GM18867 (cell line): ENCODE results near the gene TCHP.
A peak's percentile ranks its signal among the peaks of the same experiment; 100 is the strongest.
"Not testable (repeated sequence)": the region's sequence is repeated elsewhere in the genome, so short reads cannot be mapped to it uniquely, and the experiment has no call there.

Experiments used
- ATAC-seq: cut with Tn5 transposase; IDR thresholded peaks from one replicate; pipeline ENCODE4 v1.9.1; 2021; ENCODE audit warnings: mild to moderate bottlenecking, moderate library complexity; ENCODE audit not compliant: unreplicated experiment

TCHP gene

DNA sequence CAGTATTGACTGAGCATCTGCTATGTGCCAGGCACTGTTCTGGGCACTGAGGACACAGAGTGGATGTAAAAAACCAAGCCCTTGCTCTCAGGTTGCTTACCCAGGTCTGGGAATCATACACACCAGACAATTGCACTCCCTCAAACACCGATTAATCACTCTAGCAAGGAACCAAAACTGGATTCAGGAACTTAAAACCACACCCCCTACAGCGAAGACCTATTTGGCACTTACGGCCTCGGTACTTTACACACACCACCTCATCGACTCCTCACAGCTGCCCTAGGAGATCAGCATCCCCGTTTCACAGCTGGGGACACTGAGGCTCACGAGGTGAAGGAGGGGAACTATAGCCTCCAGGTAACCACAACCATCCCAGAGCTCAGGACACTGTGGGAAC is 21.3 kb upstream of the TCHP start:
- no peak for ATAC-seq

DNA sequence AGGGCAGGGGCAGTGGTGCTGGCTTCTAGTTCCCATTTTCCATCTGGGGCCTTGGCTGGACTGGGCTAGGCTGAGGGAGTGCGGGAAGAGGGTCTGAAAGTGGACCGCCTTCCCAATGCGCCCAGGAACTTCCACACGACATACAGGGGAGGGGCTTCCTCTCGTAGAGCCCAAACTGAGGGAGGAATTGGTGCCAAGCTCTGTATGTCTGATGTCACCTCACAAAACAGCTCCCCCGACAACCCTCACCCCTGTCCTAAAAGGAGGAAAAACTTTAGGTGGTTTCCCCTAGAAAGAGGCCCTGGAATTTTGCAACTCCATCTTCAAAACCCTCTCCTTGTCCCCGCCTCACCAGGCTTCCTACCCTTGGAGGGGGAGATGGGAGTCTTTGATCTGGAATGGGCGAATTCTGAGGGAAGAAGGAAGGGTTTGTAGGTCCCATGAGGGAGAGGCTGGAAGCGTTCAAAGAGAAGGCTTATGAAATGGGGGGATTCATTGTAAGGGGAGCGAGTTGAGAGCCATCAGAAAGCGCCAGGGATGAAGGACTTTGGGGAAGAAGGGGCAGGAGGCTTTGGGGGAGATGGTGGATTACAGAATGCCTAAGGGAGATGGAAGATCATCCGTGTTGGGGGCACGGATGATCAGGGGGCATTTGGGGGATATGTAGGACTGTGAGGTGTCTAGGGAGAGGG is 20.6 kb upstream of the TCHP start:
- no peak for ATAC-seq

DNA sequence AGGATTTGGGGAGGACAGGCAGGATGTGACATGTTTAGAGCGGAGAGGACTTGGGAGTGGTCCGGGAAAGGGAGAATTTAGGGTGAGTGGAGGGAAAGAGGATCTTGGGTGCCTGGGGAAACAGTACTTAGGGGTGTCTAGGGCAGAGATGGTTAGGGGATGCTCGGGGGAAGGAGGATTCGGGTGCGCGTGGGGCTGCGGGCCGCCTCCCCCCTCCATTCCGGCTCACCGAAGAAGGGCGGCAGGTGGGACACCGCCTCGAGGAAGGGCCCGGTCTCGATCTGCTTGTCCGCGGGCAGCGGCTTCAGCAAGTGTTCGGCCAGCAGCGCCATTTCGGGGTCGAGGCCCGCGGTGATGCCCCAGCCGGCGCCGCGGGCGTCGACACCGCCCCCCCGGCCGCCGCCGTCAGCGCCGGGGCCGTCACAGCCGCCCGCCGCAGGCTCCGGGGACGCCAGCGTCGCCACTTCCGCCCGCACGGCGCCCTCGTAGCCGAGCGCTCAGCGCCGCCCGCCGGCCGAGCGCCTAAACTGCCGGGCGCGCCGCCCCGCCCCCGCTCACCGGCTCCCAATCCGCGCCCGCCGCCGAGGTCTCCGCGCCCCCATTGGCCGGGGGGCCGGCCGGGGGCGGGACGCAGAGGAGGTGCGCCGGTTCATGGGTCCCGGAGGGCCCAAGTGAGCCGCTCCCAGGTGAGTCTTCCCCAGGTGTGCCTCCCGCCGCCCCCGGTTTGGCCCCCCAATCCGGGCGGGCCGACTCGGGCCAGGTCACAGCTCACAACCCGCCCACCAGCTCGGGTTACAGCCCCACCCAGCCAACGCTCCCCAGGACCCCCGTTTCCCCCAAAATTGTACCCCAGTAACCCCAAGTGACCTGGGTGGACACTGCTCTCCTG is 19.8 kb upstream of the TCHP start, which contains the start of gene GLTP:
Gene GLTP (minus strand): TSS at position 499 of the 889 bp plus-strand sequence. CDS start 167 bp downstream, at position 332.
- peak; percentile 90 for ATAC-seq

GRCh38 chr12:109880938-109881337 is 19.1 kb upstream of the TCHP start:
- no peak for ATAC-seq

DNA sequence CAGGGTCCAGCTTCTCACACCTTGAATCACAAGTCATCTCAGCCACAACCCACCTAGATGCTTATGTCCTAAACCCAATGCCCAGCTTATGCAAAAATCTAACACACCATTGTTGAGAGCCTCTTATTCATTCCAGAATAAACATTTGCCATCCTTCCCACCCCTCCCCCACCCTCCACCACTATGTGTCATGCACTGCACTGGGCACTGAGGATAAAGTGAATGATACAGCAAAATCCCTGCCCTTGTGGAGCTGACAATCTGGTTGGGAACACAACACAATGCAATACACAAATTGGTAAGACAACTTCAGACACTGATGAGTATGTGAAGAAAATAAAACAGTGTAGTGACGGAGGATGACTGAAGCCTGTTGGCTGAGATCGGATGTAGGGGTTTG is 18.3 kb upstream of the TCHP start:
- no peak for ATAC-seq

DNA sequence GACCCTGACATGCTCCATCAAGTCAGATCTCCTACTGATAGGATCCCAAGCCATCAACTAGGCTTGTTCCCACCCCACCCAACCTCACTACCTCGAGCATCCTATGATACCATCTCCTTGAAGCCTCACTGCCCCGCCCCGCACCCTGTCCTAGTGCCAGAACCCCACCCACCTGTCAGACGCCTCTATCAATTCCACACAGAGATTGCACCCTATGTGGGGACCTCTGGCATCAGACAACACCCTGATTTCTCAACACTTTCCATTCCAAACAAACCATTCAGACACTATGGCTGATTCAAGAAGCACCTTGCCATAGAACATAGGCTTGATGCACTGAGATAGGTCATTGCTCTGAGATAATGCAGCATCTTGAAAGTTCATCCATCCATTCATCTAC is 16.6 kb upstream of the TCHP start:
- no peak for ATAC-seq

GRCh38 chr12:109885616-109886015 is 14.5 kb upstream of the TCHP start:
- no peak for ATAC-seq

DNA sequence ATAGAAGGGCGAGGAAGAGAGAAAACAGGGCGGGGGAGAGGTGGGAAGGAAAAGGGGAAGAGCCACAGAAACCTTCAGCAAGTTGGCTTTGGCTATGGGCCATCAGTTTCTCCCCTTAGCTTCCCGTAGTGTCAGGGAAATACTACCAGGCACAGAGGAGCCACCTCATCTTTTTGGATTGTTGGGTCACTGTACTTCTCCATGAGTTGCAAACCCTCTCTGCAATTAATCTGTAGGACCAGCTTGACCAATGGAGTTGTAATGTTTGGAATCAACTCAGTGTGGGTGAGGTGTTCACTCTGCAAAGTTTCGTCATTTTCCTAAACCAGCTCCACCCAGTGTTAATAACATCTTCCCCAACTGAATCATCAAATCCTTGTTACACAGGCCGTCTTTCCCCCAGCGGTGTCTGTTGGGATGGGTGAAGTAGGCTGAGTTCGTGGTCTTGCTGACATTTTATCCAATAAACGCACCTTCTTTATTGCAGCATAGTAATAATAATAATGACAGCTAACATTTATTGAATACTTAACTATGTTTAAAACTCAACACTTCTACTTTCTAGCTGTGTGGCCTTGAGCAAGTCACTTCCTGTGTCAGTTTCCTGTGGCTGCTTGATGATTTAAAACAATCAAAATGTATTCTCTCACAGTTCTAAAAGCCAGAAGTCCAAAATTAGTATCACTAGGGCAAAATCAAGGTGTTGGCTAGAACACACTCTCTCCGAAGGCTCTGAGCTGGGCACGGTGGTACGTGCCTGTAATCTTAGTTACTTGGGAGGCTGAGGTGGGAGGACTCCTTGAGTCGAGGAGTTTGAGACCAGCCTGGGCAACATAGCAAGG is 11.7 kb upstream of the TCHP start:
- peak; percentile 44 for ATAC-seq

DNA sequence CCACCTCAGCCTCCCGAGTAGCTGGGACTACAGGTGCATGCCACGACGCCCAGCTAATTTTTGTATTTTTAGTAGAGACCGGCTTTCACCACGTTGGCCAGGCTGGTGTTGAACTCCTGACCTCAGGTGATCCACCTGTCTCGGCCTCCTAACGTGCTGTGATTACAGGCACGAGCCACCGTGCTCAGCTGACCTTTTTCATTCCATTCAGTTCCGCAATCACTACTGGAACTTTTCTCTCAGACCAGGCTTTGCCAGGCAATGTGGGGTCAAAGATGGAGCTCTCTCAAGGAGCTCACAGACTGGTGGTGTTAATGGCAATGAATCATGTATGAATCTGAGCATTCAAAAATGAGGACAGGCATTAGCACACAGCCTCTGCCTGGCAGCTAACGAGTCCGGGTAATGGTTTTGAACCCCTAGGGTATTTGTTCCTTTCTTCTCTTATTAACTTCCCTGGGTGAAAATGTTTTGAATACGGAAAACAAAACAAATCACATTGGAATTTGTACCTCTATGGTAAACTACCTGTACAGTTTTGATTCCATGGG is 9.4 kb upstream of the TCHP start:
- no peak for ATAC-seq

DNA sequence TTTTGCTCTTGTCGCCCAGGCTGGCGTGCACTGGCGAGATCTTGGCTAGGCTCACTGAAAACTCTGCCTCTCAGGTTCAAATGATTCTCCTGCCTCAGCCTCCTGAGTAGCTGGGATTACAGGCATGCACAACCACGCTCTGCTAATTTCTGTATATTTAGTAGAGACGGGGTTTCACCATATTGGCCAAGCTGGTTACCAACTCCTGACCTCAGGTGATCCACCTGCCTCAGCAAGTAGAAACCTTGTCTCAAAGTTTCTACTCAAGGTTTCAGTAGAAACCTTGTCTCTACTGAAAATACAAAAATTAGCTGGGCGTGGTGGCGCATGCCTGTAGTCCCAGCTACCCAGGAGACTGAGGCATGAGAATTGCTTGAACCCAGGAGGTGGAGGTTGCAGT is 8.3 kb upstream of the TCHP start:
- not testable (repeated sequence) for ATAC-seq

DNA sequence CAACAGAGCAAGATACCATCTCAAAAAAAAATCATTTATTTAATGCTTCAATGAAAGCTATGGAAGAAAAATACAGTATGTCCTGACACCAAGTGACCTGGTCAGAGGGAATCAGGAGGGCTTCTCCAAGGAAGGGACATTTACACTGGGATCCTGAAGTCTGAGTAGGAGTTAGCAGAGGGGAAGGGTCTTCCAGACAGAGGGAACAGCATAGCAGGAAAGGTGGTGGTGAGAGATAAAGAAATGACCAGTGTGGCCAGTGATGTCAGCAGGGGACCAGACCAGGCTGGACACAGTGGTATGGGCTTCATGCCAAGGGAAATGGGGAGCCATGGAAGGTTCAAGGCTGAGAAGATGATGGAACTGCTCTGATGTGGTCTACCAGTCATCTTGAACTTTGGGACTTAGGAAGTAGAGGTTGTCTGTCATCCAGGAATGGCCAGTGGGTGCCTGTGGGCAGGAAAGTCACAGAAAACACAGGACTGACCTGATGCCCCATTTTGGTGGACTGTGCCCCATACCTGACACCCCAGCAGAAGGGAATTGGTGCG is 7.8 kb upstream of the TCHP start:
- ATAC-seq: no peak

GRCh38 chr12:109892748-109893147 is 7.3 kb upstream of the TCHP start:
- ATAC-seq: peak; percentile 73

DNA sequence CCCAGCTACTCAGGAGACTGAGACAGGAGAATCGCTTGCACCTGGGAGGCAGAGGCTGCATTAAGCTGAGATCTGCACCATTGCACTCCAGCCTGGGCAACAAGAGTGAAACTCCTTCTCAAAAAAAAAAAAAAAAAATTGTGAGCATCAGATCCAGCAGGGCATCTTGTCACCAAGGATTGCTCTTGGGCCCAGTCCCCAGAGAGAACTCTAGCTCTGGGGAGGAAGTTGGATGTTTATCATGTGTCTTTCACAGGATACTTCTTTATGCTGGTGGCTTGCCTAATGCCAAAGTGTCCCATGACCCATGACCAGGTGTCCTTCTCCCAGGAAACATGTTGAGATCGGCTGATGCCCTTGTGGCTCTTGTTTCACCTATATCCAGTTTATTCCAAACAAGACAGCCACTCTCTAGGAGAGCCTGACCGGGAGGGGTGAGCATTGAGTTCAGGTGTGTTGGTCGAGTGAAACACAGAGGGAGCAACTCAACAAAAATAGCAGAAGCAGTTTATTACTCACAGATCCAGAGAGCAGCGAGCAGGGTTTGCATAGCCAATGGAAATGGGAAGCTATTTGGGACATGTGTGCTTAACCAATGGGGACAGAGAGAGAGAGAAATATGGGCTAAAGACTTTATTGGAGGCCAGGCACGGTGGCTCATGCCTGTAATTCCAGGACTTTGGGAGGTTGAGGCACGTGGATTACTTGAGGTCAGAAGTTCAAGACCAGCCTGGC is 6.6 kb upstream of the TCHP start:
- ATAC-seq: no peak

DNA sequence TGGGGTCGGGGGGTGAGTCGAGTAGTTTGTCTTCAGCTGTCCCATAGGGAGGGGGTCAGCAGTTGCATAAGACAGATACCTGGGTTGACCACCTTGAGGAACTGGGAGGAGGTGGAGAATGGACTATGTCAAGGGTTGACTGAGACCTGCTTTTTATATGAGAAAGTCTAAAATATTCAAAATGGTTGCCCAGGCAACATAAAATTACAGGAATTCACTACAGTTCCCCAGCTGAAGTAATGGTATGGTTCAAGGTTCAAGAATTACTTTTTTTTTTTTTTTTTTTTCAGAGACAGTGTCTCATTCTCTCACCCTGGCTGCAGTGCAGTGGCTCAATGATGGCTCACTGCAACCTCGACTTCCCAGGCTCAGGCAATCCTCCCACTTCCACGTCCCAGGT is 5.1 kb upstream of the TCHP start:
- no peak for ATAC-seq

- no peak for ATAC-seq
Observed at GRCh38 chr12:109896188-109896587, 3.9 kb upstream of the TCHP start.

DNA sequence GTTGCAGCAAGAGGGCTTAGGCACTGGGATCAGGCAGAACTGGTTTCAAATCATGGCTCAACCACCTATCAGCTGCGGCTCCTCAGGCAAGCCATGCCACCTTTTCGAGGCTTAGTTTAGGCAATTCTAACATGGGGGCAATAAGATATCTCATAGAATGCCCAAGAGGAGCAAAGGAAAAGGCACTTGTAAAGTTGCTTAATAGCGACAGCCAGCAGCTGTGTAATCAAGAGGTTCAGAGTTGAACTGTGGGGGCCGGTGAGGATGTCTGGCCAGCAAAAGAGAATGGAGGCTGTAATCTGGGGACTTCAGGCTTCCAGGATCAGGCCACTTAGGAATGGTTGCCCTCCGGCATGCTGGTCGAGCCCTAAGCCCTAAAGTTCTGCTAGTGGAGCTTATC is 3.0 kb upstream of the TCHP start:
- ATAC-seq: no peak

DNA sequence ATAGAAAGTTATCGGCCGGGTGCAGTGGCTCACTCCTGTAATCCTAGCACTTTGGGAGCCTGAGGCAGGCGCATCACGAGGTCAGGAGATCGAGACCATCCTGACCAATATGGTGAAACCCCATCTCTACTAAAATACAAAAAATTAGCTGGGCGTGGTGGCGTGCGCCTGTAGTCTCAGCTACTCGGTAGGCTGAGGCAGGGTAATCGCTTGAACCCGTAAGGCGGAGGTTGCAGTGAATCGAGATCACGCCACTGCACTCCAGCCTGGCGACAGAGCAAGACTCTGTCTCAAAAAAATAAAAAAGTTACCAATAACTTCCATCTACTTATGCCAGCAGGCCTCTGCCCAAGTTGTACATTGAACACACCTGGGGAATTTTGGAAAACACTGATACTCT is 729 bp upstream of the TCHP start:
- not testable (repeated sequence) for ATAC-seq

GRCh38 chr12:109900752-109901580 is 892 bp downstream of the TCHP start:
- ATAC-seq: peak; percentile 19

GRCh38 chr12:109902891-109903418 is 2.9 kb downstream of the TCHP start:
- no peak for ATAC-seq
